SK-N-SH treated with all-trans-retinoic acid at 6 μM for 48 hours (cell line): ENCODE results near the gene TMEM127.

Source experiments
- ATAC-seq: fragments of 200-7000 bp; cut with Tn5 transposase; 3 replicates; pipeline ENCODE4 v1.9.1; 2020; ENCODE audit warnings: mild to moderate bottlenecking, moderate library complexity
- ARNTL ChIP-seq: fragments of 450-650 bp; formaldehyde crosslinking; IDR thresholded peaks from 2 replicates; pipeline ENCODE4 v1.5.0; 2020; ENCODE audit warnings: low read depth, mild to moderate bottlenecking, moderate library complexity, borderline replicate concordance
- BACH2 ChIP-seq: fragments of 250-450 bp; sonication (Bioruptor Pico); IDR thresholded peaks from 2 replicates; pipeline ENCODE4 v1.9.0; 2021; ENCODE audit warnings: mild to moderate bottlenecking, borderline replicate concordance
- CSDC2 ChIP-seq: fragments of 250-450 bp; sonication (Bioruptor Pico); IDR thresholded peaks from 2 replicates; pipeline ENCODE4 v1.5.0; 2020; ENCODE audit warnings: mild to moderate bottlenecking, moderate library complexity
- ESRRG ChIP-seq: fragments of 250-450 bp; sonication (Bioruptor Pico); IDR thresholded peaks from 2 replicates; pipeline ENCODE4 v1.6.1; 2021; ENCODE audit warnings: mild to moderate bottlenecking
- GLIS3 ChIP-seq: fragments of 250-450 bp; sonication (Bioruptor Pico); IDR thresholded peaks from 2 replicates; pipeline ENCODE4 v1.5.0; 2020; ENCODE audit warnings: mild to moderate bottlenecking, moderate library complexity
- POU6F1 ChIP-seq: fragments of 250-450 bp; sonication (Bioruptor Pico); IDR thresholded peaks from 2 replicates; pipeline ENCODE4 v1.8.0; 2021; ENCODE audit warnings: low read depth, mild to moderate bottlenecking, moderate library complexity, borderline replicate concordance
- PPARA ChIP-seq: fragments of 250-450 bp; sonication (Bioruptor Pico); IDR thresholded peaks from 2 replicates; pipeline ENCODE4 v1.5.0; 2020; ENCODE audit warnings: mild to moderate bottlenecking, borderline replicate concordance
- RARB ChIP-seq: fragments of 250-450 bp; sonication (Bioruptor Pico); IDR thresholded peaks from 2 replicates; pipeline ENCODE4 v1.8.0; 2021; ENCODE audit warnings: mild to moderate bottlenecking, moderate library complexity
- SNAI2 ChIP-seq: fragments of 250-450 bp; sonication (Bioruptor Pico); IDR thresholded peaks from 2 replicates; pipeline ENCODE4 v1.5.0; 2020; ENCODE audit warnings: mild to moderate bottlenecking, moderate library complexity
- TCF4 ChIP-seq: fragments of 250-450 bp; sonication (Bioruptor Pico); IDR thresholded peaks from 2 replicates; pipeline ENCODE4 v1.8.0; 2021; ENCODE audit warnings: mild to moderate bottlenecking, moderate library complexity, borderline replicate concordance
- TOX ChIP-seq: fragments of 250-450 bp; sonication (Bioruptor Pico); IDR thresholded peaks from 2 replicates; pipeline ENCODE4 v1.8.0; 2021; ENCODE audit warnings: mild to moderate bottlenecking, moderate library complexity, borderline replicate concordance
- TSHZ2 ChIP-seq: fragments of 250-450 bp; sonication (Bioruptor Pico); IDR thresholded peaks from 2 replicates; pipeline ENCODE4 v1.5.0; 2020; ENCODE audit warnings: mild to moderate bottlenecking, moderate library complexity
- ZC3H10 ChIP-seq: fragments of 250-450 bp; sonication (Bioruptor Pico); IDR thresholded peaks from 2 replicates; pipeline ENCODE4 v1.5.1; 2021; ENCODE audit warnings: mild to moderate bottlenecking, moderate library complexity
- ZFP3 ChIP-seq: fragments of 250-450 bp; sonication (Bioruptor Pico); IDR thresholded peaks from 2 replicates; pipeline ENCODE4 v1.5.0; 2020; ENCODE audit warnings: mild to moderate bottlenecking, moderate library complexity
- ZFP30 ChIP-seq: fragments of 450-650 bp; formaldehyde crosslinking; IDR thresholded peaks from 2 replicates; pipeline ENCODE4 v1.5.0; 2022; ENCODE audit warnings: mild to moderate bottlenecking, moderate library complexity
- ZNF565 ChIP-seq: fragments of 450-650 bp; formaldehyde crosslinking; conservative IDR thresholded peaks from 2 replicates; pipeline ENCODE4 v1.5.0; 2020; ENCODE audit warnings: low read depth, mild to moderate bottlenecking, moderate library complexity
- ZNF70 ChIP-seq: fragments of 450-650 bp; formaldehyde crosslinking; IDR thresholded peaks from 2 replicates; pipeline ENCODE4 v1.5.0; 2020; ENCODE audit warnings: mild to moderate bottlenecking, moderate library complexity
- ZNF8 ChIP-seq: fragments of 450-650 bp; formaldehyde crosslinking; IDR thresholded peaks from 2 replicates; pipeline ENCODE4 v1.5.0; 2020; ENCODE audit warnings: mild to moderate bottlenecking, moderate library complexity
- TF ChIP-seq, protein P1 (sequence below): fragments of 250-450 bp; sonication (Bioruptor Pico); IDR thresholded peaks from 2 replicates; pipeline ENCODE4 v1.5.1; 2021; ENCODE audit warnings: mild to moderate bottlenecking, moderate library complexity
- TF ChIP-seq, protein P2 (sequence below): fragments of 250-450 bp; sonication (Bioruptor Pico); IDR thresholded peaks from 2 replicates; pipeline ENCODE4 v1.5.1; 2020; ENCODE audit warnings: low read depth, mild to moderate bottlenecking, moderate library complexity
- TF ChIP-seq, protein P3 (sequence below): fragments of 250-450 bp; sonication (Bioruptor Pico); IDR thresholded peaks from 2 replicates; pipeline ENCODE4 v1.8.0; 2020; ENCODE audit warnings: mild to moderate bottlenecking, moderate library complexity, borderline replicate concordance

TMEM127 gene

GRCh38 chr2:96238266-96238665 is 27.5 kb downstream of the TMEM127 start:
- ATAC-seq, result no peak
- TF ChIP-seq SNAI2 (CRISPR knock-in tag) (no peak), ARNTL (no peak), TCF4 (CRISPR knock-in tag) (no peak), ESRRG (CRISPR knock-in tag) (no peak), PPARA (CRISPR knock-in tag) (no peak), BACH2 (CRISPR knock-in tag) (no peak), ZNF565 (no peak), TOX (CRISPR knock-in tag) (no peak), ZNF70 (CRISPR knock-in tag) (no peak), ZNF8 (CRISPR knock-in tag) (no peak), ZC3H10 (no peak)

DNA sequence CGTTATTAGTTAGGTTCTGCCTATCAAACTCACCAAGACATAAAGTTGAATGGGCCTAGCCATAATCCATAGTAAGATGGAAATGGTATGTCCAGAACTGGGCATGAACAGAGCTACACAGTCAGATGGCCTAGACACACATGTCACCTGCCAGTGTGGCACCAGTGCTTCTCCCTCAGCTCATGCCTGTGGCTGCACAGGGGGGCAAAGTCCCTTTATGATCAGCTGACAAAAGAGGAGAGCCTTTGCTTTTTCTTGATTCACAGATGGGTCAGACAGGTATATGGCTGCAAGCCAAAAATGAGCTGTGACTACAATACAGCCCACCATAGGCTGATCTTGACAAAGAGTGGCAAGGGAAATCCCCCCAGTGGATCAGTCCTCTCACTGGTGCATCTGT is 28.9 kb downstream of the TMEM127 start:
- ATAC-seq, result no peak
- TF ChIP-seq ZFP3, result no peak
- TF ChIP-seq SNAI2 (CRISPR knock-in tag), result no peak
- no peak for TF ChIP-seq ZNF565
- TF ChIP-seq ZC3H10, result no peak

DNA sequence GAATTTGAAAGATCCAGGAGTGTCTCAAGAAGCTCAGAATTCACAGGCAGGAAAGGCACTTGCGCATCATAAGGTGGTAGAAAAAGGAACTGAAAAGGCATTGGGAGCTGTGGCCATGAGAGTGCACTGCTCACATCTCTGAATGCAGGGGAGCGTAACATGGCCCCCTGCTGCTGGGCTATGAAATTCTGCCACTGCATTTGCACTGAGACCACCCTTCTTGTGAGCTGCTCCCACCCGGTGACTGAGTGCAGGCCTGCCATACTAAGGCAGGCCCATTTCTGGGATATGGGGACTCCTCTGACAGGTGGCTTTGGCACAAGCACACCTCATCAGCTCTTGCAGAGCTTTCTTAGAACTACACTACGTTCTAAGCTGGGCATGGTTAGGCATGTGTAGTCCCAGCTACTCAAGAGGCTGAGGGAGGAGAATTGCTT is 31.9 kb downstream of the TMEM127 start:
- no peak for TF ChIP-seq ZNF8 (CRISPR knock-in tag)
- no peak for TF ChIP-seq GLIS3
- no peak for ATAC-seq

DNA sequence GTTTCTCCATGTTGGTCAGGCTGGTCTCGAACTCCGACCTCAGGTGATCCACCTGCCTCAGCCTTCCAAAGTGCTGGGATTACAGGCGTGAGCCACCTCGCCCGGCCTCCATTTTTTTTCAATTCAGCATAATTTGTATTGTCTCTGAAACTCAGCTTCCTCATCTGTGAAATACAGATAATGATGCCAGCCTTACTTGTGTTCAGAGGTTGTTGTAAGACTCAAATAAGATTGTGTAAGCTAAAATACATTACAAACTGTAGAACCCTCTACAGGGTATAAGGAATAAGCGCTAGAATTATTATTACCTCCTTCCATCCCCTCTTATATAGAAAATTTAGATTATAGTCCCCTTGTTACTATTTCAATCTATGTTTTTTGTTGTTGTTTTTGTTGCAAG is 32.4 kb downstream of the TMEM127 start:
- ATAC-seq, result no peak
- TF ChIP-seq, protein P1, sequence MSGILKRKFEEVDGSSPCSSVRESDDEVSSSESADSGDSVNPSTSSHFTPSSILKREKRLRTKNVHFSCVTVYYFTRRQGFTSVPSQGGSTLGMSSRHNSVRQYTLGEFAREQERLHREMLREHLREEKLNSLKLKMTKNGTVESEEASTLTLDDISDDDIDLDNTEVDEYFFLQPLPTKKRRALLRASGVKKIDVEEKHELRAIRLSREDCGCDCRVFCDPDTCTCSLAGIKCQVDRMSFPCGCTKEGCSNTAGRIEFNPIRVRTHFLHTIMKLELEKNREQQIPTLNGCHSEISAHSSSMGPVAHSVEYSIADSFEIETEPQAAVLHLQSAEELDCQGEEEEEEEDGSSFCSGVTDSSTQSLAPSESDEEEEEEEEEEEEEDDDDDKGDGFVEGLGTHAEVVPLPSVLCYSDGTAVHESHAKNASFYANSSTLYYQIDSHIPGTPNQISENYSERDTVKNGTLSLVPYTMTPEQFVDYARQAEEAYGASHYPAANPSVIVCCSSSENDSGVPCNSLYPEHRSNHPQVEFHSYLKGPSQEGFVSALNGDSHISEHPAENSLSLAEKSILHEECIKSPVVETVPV (CRISPR knock-in tag), result no peak
- TF ChIP-seq SNAI2 (CRISPR knock-in tag), result no peak
- TF ChIP-seq, protein P2, sequence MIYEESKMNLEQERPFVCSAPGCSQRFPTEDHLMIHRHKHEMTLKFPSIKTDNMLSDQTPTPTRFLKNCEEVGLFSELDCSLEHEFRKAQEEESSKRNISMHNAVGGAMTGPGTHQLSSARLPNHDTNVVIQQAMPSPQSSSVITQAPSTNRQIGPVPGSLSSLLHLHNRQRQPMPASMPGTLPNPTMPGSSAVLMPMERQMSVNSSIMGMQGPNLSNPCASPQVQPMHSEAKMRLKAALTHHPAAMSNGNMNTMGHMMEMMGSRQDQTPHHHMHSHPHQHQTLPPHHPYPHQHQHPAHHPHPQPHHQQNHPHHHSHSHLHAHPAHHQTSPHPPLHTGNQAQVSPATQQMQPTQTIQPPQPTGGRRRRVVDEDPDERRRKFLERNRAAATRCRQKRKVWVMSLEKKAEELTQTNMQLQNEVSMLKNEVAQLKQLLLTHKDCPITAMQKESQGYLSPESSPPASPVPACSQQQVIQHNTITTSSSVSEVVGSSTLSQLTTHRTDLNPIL (CRISPR knock-in tag), result no peak
- no peak for TF ChIP-seq PPARA (CRISPR knock-in tag)
- TF ChIP-seq TSHZ2 (CRISPR knock-in tag), result no peak
- no peak for TF ChIP-seq TOX (CRISPR knock-in tag)
- TF ChIP-seq ARNTL, result no peak
- TF ChIP-seq TCF4 (CRISPR knock-in tag), result no peak
- TF ChIP-seq BACH2 (CRISPR knock-in tag), result no peak
- no peak for TF ChIP-seq ESRRG (CRISPR knock-in tag)
- TF ChIP-seq RARB (CRISPR knock-in tag), result no peak
- TF ChIP-seq ZNF8 (CRISPR knock-in tag), result no peak
- no peak for TF ChIP-seq CSDC2
- TF ChIP-seq, protein P3, sequence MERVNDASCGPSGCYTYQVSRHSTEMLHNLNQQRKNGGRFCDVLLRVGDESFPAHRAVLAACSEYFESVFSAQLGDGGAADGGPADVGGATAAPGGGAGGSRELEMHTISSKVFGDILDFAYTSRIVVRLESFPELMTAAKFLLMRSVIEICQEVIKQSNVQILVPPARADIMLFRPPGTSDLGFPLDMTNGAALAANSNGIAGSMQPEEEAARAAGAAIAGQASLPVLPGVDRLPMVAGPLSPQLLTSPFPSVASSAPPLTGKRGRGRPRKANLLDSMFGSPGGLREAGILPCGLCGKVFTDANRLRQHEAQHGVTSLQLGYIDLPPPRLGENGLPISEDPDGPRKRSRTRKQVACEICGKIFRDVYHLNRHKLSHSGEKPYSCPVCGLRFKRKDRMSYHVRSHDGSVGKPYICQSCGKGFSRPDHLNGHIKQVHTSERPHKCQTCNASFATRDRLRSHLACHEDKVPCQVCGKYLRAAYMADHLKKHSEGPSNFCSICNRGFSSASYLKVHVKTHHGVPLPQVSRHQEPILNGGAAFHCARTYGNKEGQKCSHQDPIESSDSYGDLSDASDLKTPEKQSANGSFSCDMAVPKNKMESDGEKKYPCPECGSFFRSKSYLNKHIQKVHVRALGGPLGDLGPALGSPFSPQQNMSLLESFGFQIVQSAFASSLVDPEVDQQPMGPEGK (CRISPR knock-in tag), result no peak
- no peak for TF ChIP-seq ZC3H10
- TF ChIP-seq GLIS3, result no peak
- no peak for TF ChIP-seq ZFP30
- TF ChIP-seq ZNF70 (CRISPR knock-in tag), result no peak
- no peak for TF ChIP-seq POU6F1 (CRISPR knock-in tag)
- no peak for TF ChIP-seq ZNF565
